ENCODE results near the gene OR13F1.
"Not testable (repeated sequence)": the region's sequence is repeated elsewhere in the genome, so short reads cannot be mapped to it uniquely, and the experiment has no call there.

OR13F1 gene
- long read RNA-seq, donor 1: 0 reads
- long read RNA-seq, donor 2: 0 reads
- long read RNA-seq, donor 3: 0 reads
- long read RNA-seq, donor 4: 0 reads
- long read RNA-seq, donor 5: 0 reads
- long read RNA-seq, donor 6: 0 reads
- long read RNA-seq, donor 7: 0 reads
- long read RNA-seq, donor 8: 0 reads

GRCh38 chr9:104503963-104504362 is at the start of gene OR13F1:
Gene OR13F1 (plus strand): TSS chr9:104504263. CDS start chr9:104504263, 0 bp downstream.
- DNase-seq: no peak

- DNase-seq: no peak
These were observed 47.2 kb upstream of the OR13F1 start for GRCh38 chr9:104456831-104457230.

- DNase-seq: no peak
These were observed 40.2 kb upstream of the OR13F1 start for GRCh38 chr9:104463864-104464263.

GRCh38 chr9:104468261-104468660 is 35.8 kb upstream of the OR13F1 start:
- DNase-seq: no peak

- no peak for DNase-seq
These were observed 21.0 kb upstream of the OR13F1 start for GRCh38 chr9:104482921-104483570.

GRCh38 chr9:104485014-104485413 is 19.0 kb upstream of the OR13F1 start:
- no peak for DNase-seq

GRCh38 chr9:104494808-104495207 is 9.3 kb upstream of the OR13F1 start:
- no peak for DNase-seq

GRCh38 chr9:104503440-104503839 is 623 bp upstream of the OR13F1 start:
- DNase-seq: no peak

- no peak for DNase-seq
These were observed 2.5 kb downstream of the OR13F1 start for GRCh38 chr9:104506565-104506964.

GRCh38 chr9:104514901-104515300 is 10.8 kb downstream of the OR13F1 start:
- no peak for DNase-seq

- DNase-seq: not testable (repeated sequence)
These were observed 16.2 kb downstream of the OR13F1 start for GRCh38 chr9:104520241-104520640.

GRCh38 chr9:104527109-104527508 is 23.0 kb downstream of the OR13F1 start, which contains the start of gene OR13C4:
Gene OR13C4 (minus strand): TSS chr9:104527209. CDS start chr9:104527209, 0 bp downstream.
- DNase-seq: no peak

- DNase-seq: no peak
These were observed 32.7 kb downstream of the OR13F1 start, which contains the start of gene OR13C3 for GRCh38 chr9:104536756-104537155. Gene OR13C3 (minus strand): TSS chr9:104536856. CDS start chr9:104536723, 133 bp downstream.

GRCh38 chr9:104539275-104539674 is 35.2 kb downstream of the OR13F1 start:
- no peak for DNase-seq

GRCh38 chr9:104544644-104545043 is 40.6 kb downstream of the OR13F1 start:
- DNase-seq: no peak

GRCh38 chr9:104553261-104553660 is 49.2 kb downstream of the OR13F1 start:
- no peak for DNase-seq

Measured in right kidney (tissue), 9 donors.